A549 (cell line): ENCODE measurements around the gene PMIS2.

Experiments
- BHLHE40 ChIP-seq: IDR thresholded peaks from 2 replicates; pipeline ENCODE4 v1.6.1; 2012; ENCODE audit warnings: low read depth, low read length, inconsistent platforms
- EP300 ChIP-seq, 2 experiments: fragments of >200 bp; sonication (Bioruptor Twin); formaldehyde crosslinking; IDR thresholded peaks; 2 replicates in 1 of 2; 3 replicates in 1 of 2; pipeline ENCODE4 v1.6.1; 2016 to 2017
- TP53 ChIP-seq: fragments of 250-450 bp; sonication (Bioruptor Pico); IDR thresholded peaks from 2 replicates; pipeline ENCODE4 v1.5.0; 2021; ENCODE audit warnings: mild to moderate bottlenecking, moderate library complexity

DNA sequence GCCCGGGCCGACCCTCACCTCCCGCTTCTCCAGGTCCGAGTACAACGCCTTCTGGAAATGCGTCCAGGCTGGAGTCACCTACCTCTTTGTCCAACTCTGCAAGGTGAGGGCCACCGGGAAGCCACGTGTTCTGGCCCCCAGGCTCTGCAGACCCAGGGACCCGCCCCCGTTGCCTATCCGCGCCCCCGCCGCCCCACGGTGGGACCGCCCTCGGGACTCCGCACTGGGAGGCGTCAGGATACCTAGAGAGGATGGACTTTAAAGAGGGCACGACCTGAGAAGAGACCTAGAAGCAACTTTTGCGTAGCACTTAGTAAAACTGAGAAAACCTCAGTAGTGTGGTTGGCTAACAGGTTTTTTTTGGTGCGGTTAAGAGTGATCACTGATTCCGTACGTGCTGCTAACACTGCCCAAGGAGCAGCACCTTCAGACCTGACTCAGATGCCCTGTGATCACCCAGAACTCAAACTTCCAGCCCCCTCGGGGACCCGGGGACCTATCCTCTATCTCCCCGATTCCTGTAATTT, 40.1 kb upstream of the PMIS2 start:
- no peak for TF ChIP-seq EP300 (IDR thresholded peaks at IDR 0.05)
- no peak for TF ChIP-seq BHLHE40
- no peak for TF ChIP-seq TP53 (CRISPR knock-in tag)
